Central memory CD4-positive, alpha-beta T cell (primary cell): ENCODE data around the gene IGSF21.

ENCODE experiments used
- DNase-seq: peaks from one replicate; pipeline ENCODE4 v3.0.0; 2022

The IGSF21 gene

DNA sequence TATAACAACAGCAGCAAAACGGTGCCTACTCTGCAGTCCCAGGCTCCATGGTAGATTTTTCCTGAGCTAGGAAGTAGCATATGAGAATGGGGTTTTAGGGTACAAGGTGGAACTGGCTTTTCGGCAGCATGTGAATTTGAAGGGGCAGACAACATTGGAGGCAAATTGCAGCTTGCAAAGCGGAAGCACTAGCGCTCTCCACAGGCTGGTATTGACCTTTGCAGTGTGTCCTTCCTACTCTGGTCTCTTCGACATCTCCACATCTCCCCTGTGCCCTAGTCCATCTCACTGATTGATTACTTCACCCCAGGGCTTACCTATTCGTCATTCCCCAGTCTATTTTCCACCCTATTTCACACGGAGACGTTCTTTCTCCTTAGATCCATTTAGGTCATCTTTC is 13.0 kb downstream of the IGSF21 start:
- no peak for DNase-seq

DNA sequence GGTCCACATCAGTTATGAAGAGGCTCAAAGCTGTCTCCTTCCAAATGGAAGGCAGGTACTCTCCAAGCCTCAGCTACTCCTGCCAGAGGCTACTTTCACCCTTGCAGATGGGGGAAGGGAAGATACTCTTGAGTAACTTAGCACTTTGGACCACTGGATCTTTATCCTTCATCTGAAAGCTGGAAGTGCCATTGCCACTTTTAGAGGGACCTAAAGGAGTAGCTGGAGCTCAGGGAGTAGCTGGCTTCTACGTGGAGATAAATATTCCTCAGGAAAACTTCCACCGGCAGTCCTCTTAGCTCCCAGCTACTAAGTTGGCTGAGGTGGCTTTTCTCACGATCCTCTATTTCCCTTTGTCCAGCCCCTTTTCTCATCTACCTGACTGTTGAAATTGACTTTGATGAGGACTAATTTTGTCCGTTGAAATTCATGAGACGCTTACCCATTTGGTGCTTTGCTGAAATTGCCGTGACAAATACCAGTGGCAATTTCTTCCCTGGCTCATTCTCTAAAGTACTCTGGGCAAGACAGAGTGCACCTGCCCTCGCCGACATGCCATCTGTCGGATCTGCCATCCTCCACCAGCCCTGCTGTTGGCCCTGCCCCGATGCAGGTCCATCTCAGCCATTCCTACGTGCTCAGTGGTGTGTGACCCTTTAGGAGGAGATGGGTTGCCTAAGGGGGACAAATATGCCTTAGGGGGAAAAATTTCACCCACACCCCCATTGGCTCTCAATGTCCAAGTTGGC is 13.6 kb downstream of the IGSF21 start:
- DNase-seq = no peak

DNA sequence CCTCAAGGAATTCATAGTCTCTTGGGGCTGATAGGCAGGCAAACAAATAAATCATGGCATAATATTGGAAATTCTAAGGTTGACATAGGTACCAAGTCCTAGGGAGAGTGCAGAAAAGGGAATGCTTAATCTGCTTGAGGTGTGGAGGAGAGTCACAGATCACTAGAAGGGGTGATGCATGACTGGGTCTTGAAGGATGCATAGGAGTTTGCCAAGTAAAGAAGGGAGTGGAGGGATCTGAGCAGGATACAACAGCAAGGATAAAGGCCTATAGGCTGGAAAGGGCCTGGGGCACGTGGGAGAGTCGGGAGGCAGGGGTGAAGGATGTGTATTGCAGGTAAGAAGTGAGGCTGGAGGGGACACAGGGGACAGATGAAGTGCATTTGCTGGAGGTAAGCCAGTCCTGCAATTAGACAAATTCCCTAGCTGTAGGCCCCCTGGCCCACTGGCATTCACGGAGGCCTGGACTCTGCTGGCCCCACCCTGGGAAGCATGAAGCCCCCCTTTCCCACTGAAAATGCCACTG is 15.9 kb downstream of the IGSF21 start:
- no peak for DNase-seq

DNA sequence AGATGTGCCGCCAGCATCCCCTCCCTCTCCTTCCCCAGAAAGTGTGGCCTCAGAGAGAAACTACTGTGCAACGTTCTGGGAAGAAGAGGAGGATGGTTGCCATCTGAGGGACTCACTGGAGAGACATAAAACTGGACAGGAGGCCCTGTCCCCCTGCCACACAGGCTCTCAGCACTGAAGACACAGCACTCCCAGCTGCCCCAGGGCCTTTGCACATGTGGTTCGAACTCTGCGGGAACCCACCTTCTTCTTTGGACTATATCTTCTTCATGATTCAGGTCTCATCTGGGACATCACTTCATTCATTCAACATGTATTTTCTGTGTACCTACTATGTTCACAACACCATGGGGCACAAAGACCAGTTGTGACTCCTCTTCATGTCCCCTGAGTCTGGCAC is 17.4 kb downstream of the IGSF21 start:
- no peak for DNase-seq

DNA sequence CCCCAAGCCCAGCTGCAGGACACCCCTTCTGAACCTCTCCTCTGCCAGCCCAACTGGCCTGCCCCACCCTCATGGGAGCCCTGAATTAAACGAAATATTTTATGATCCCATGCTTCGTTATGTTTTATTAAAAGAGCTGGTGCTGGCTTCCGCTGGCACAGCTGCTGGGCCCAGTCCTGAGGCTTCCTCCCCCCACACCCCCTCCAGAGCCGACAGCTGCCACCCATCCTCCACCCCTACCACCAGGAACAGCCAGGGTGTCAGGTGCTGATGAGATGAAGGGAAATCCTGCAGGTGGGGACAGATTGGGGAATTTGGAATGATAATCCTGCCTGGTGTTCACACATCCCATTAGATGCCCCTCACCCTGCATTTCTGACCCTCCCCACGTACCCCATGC is 19.0 kb downstream of the IGSF21 start:
- DNase-seq = no peak

DNA sequence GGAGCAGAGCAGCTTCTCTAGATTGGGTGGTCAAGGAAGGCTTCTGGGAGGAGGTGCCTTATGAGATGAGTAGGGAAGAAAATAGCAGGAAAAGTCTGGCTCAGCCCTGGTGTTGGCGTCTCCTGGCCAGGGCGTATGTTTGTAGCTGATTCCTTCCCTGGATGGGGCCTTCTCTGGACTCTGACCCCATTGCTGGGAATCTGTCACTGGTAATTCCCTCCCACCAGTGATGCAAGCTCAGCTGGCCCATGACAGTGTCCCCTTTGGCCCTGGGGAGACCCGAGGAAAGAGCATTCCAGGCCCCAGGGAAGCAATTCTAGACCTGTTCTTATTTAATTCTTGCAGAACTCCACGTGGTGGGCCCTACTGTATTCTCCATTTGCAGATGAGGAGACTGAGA is 20.7 kb downstream of the IGSF21 start:
- DNase-seq = no peak

DNA sequence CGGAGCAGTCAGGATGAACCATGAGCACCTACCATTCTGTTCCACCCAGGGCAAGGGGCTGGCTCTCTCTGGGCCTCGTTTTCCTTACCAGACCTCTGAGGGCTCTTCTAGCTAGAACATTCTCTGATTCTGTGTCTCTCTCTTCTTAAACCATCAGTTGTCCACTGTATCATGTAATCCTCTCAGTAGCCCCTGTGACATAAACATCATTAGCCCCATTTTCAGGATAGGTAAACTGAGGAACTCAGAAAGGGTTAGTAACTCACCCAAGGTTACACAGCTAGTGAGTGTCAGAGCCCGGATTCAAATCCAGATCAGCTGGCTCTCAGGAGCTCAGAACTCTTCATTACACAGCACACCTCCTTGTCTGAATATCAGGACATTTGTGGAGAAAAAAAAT is 22.8 kb downstream of the IGSF21 start:
- no peak for DNase-seq

DNA sequence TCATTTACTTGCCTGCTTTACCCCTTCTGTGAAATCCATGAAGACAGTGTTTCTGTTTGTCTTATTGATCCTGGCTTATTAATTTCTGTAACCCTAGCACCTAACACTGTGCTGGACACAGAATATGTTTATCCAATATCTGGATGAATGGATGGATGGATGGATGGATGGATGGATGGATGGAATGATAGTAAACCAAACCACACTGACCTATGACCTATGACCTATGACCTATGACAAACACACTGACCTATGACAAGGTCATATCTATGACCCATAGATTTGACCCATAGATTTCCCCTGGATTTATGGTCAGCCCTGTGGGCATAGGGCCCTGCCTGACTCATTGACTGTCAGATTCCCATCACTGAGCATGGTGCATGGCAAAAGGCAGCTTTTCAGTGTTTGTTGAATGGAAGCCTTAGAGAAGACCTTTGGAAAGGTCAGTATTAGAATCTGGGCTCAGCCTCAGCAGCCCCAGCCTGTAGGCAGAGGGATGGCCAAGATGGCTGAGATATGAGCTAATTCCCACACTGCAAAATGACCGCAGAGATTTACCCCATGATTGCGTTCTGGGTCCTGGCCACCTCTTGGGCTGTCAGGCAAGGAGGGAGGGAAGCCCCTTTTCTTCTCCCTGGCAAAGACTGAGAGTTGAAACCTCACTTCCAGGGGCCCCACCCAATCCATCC is 24.6 kb downstream of the IGSF21 start:
- no peak for DNase-seq

DNA sequence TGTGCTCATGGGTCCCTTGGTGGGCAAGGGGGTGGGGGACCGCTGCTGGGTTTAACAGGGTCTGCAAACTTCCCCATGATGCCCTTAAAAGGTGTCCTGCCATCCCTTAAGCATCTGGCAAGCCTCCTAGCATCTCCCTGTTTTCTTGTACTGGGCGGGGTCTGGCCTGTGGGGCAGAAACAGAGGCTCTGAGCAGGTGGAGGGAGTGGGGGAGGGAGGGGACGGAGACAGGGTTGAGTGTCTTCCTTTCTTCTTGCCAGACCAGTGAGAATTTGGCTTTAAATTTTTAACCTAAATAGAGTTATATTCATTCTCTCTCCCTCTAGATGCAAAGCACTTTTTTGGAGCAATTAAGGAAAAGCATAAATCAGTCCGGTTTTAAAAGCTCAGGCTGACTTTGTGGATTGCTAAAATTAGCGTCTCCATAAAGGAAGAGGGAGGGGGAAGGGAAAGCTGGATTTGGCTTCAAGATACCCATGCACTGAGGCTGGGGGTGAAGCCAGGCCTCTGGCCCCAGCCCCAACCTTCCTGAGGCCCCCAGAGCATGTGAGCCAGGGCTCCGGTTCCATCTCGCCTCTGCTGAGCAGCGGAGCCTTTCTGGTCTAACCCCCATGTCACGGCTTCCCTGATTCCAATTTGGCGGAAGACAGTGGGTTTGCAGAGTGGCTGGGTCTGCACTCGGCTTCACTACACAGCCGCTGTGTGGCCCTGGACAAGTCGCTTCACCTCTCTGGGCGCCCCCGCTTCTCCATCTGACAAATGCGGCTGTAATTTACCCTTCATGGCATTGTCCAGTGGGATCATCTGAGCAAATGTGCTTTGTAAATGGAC is 25.3 kb downstream of the IGSF21 start:
- no peak for DNase-seq

DNA sequence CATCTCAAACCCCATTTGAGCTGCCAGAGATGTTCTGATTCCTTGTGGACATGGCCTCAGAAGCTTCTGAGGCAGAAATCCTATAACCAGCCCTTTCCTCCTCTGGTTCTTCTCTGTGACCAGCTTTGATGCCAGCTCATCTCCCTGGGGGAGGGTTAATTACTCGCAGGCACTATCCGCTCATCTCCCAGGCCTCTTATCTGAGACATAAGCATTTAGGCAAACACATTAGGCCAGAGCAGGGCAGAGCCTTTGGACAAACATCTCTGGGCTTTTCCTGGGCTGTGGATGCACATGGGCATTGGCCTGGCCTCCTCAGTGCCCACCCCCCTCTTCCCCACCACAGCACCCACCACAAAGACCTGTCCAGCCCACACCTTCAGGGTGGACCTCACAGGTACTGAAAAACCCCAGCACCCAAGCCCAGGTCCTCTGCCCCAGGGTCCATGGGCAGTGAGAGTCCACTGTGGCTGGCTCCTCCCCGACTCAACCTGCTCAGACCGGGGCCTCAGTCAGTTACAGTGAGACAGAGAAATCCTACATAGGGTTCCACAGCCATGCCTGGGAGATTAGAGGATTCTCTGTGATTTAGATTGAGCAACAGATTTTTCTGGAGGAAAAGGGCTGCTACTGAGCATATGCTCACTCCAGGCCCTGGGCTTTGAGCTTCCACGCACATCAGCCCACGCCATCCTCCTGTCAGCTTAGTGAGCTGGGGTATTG is 26.9 kb downstream of the IGSF21 start:
- no peak for DNase-seq

DNA sequence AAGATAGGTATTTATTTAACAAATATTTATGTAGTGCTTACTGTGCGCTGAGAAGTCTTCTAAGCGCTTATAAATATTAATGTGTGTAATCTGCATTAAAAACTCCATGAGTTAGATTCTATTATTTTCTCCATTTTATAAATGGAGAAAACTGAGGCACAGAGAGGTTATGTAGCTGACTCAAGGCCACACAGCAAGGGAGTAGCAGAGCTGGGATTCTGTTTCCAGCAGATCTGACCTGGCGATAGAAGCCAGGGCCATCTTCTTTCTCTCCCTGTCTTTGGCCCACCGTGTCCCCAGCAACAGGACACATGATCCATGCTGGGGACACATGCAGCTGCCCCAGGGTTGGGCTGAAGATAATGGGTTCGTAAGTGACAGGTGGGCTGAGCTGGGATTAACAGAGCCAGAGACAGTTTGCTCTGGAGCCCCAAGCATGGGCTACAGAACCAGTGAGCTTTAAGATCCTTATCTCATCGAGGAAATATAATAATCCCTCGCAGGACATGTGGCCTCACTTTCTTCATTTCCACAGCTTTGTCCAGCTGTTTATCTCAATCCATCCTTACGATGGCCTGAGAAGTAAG is 30.3 kb downstream of the IGSF21 start:
- DNase-seq = no peak

DNA sequence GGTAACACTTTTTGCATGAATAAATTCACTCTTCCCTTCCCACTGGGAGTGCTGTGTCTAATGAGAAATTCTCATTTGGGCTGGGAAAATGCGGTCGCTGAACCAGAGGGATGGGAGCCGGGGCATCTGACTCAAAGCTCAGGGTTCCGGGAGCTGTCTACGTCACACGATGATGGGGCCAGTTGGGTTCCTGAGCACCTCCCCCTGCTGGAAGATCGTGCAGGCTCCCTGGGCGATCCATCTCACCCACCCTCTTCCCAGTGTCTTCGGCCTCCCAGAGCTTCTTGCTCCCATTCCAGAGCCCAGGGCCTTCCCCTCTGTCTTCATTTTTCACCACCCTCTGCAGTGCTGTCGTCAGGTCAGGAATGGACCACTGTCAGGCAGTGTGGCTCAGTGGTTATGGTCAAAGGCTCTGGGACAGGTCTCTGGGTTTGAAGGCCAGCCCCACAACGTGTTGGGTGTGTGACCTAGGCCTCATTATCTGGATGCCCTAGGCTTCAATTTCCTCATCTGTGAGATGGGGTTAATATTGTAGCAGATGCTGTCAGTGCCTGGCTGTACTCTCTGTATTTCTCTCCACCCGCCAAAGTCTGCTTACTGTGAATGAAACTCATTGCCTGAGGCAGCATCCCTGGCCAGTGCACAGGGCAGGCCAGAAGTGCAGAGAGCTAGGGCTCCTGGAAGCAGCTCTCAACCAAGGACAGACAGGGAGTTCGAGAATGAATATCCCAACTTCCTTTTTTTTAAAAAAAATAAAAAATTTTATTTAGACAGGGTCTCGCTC is 31.8 kb downstream of the IGSF21 start:
- DNase-seq = no peak

DNA sequence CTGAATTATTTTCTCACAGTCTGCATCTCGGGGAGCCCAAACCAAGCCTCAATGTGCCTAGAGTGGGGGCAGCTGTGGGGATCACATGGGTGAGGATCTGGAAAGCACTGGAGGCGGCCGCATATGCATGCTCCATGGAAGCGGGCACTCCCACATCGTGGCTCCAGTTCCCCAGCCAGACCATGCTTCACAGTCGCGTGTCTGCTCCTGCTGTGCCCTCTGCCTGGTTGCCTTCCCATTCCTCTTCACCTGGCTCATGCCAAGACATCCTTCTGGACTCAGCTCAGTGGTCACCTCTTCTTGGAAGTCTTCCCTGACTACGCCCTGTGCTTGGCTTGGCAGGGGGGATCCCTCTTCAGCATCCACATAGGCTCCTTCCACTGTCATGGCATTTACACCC is 32.8 kb downstream of the IGSF21 start:
- no peak for DNase-seq

DNA sequence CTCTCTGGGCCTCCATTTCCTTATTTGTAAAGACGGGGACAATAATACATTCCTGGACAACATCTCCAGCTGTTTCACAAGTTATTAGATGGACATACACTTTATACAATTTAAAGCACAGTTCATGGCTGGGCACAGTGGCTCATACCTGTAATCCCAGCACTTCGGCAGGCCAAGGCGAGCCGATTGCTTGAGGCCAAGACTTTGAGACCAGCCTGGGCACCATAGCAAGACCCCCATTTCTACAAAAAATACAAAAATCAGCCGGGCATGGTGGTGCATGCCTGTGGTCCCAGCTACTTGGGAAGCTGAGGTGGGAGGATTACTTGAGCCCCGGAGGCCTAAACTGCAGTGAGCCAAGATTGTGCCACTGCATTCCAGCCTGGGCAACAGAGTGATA is 34.1 kb downstream of the IGSF21 start:
- no peak for DNase-seq

DNA sequence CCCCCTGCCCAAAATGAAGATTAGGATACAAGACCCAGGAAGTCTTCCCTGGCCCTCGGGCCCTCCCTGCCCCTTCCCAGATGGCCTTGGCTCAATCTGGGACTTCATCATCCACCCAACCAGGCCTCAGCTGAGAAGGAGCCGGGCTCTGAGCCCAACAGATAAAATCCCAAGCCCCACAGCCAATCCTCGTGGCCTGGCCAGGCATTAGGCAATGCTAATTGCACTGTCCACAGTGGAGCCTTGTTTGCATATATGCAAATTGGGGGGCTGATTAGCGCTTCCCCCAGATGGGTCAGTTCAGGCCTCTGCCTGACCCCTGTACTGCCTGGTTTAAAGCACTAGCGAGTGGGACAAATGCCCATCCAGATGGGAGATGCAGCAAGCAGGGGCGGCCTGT is 34.9 kb downstream of the IGSF21 start:
- no peak for DNase-seq

DNA sequence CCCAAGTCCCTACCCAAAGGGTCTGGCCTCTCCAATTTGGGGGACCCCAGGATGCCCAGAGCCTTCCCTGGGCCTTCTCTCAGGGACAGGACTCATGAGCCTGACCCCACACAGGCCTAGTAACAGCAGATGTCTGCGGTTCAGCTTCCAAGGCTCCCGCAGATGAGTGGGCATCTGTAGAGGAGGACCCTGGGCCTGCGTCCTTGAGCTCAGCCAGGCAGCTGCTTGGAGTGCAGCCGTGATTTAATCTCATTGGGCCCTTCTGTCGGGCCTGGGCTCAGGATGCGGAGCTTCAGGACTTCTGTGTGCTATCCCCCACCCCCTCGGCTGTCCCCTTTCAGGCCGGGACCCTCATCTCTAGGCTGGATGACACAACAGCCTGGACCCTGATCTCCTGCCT is 35.4 kb downstream of the IGSF21 start:
- no peak for DNase-seq

DNA sequence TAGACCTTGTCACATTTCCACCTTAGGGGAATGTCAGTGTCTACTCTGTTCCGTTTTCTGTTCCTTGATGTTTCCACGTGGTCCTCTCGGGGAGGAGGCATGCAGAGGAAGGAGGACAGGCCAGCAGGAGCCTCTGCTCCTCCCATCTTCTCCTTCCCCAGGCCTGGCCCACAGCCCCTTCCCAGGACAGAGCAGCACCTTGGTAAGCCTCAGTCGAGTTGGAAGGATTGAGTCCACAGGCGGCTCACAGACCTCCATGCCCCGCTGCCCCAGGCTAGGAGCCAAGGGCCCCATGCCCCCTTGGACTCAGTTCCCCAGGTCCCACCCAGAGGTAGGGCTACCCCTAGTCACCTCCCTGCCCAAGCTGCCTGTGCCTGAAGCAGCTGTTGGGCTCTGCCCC is 36.5 kb downstream of the IGSF21 start:
- no peak for DNase-seq

DNA sequence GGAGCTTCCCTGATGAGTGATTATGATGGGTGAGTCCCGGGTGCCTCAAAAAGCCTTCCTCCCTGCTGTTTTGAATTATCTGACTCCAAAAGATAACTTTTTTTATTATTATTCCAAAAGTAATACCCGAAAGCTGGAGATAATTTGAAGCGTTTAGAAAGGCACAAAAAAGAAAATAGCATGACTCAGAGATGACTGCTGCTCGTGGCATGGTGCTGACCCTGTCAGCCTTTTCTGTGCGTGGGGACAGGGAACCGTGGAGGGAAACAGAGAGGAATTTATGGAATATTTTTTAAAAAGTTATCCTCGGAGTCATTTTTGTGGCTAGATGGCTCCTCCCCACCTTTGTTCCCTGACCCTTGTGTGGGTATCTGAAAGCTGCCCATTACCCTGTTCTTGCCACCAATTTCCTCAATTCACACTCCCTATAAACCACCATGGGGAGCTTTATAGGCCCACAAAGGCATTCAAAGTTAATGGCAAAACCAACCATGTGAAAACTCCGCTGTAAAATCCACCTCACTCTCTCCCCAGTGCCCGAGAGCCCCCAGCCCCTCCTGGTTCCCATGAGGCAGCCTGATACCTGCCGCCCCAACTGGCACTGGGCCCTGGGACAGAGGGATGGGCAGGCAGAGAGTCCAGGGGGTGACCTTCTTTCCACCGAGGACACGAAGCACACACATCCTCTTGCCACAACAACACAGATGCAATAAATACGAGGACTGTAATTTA is 37.5 kb downstream of the IGSF21 start:
- DNase-seq = no peak

DNA sequence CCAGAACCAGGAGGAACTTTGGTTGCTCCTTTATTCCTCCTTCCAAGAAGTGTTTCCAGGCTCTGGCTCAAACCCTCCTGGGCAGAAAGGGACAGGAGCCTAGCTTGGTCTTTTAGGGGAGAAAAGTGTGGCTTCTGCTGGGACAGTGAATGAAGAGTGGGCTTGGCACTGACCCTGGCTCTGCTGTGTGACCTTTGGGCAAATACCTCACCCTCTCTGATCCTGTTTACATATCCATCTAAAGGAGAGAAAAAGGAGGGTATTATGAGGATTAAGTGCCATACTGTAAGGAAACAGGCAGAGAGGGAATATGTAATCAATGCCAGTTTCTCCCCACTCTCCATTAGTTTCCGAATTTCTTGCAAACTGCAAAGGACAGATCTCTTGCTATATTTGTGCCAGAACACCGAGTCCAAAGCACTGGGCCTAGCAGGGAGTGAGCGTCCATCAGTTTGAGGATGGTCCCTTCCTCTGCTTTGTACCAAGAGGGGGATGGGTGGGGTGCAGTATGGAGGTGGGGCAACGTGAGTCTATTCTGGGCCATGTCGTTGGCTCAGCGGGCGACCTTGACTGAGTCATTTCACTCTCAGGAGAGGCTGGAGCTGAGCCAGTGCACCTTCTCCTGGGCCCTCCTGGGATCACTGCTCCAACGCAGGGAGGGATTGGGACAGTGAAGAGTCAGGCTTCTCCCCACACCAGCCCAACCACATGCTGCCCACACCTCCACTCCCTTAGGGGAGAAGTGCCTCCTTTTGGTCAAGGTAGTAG is 38.4 kb downstream of the IGSF21 start:
- no peak for DNase-seq

DNA sequence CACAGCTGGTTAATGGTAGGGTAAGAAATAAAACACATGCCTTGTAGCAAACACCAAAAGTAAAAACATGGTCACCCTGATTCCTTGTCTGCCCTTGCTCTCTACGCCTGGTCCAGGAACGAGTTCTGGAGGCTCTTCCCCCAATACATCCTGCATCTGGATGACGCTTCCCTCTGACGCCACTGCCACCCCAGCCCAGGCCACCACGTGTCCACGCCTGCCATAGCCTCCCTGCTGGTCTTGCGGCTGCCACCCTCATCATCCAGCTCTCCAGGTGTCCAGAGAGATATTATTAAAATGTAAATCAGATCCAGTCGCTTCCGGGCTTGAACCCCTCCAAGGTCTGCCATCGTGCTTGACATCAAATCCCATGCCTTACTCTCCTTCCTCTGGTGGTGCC is 39.3 kb downstream of the IGSF21 start:
- DNase-seq = no peak
